HCT116 (cell line): Measurements from ENCODE around the gene ADGRD1. TPM values are rescaled to one million over a fixed set of nuclear protein-coding genes. Genes with fewer than 3 reads are reported as not detected.

Source experiments
- ATAC-seq: fragments of 200-7000 bp; cut with Tn5 transposase; 2 replicates; pipeline ENCODE4 v1.9.1; 2020; ENCODE audit warnings: mild to moderate bottlenecking, moderate library complexity
- BruUV-seq: library from RNA; stranded (reverse); fragments of 400-500 nt; replicated peaks from 2 replicates; lab custom pipeline; 2021; lab: Mats Ljungman, UMichigan
- CTCF ChIA-PET: fragments of 300-600 bp; sonication (Branson Sonifier 250); formaldehyde crosslinking; loops from one replicate; lab custom pipeline; 2021; ENCODE audit warnings: antibody characterized with exemption; lab: Charles Lee
- POLR2A ChIA-PET: fragments of 300-600, 350-600 bp; sonication (Branson Sonifier 250); formaldehyde crosslinking; loops from one replicate; lab custom pipeline; 2021; ENCODE audit warnings: antibody characterized with exemption; lab: Charles Lee
- RAD21 ChIA-PET, 2 experiments: fragments of 300-600 bp; sonication (Branson Sonifier 250); formaldehyde crosslinking; loops; one replicate each; lab custom pipeline; 2023; ENCODE audit warnings: low total read pairs in 2 of 2; ENCODE audit not compliant: uncharacterized antibody in 2 of 2, unreplicated experiment in 2 of 2, low non-redundant PET in 1 of 2; lab: Charles Lee
- DNase-seq: peaks from one replicate; pipeline ENCODE4 v3.0.0-alpha.2; 2010; ENCODE audit warnings: low read depth, low spot score
- H2AFZ ChIP-seq: fragments of 200-600 bp; shearing (Covaris generic), sonication (generic); 2 replicates; pipeline ENCODE4 v1.6.1; 2017; ENCODE audit warnings: low read depth, mixed run types, mixed read lengths, antibody characterized with exemption, low read length; ENCODE audit not compliant: poor library complexity, severe bottlenecking
- H3K27ac ChIP-seq: 2 replicates; pipeline ENCODE4 v1.5.1; 2012; ENCODE audit warnings: low read depth, low read length
- H3K27me3 ChIP-seq: fragments of 200-600 bp; sonication (generic); 2 replicates; pipeline ENCODE4 v1.6.1; 2016; ENCODE audit warnings: mixed run types, low read length, mixed read lengths; ENCODE audit not compliant: insufficient read depth
- H3K36me3 ChIP-seq, 2 experiments: fragments of 200-500 bp in 1 of 2; fragments of 200-600 bp in 1 of 2; sonication (Bioruptor generic) in 1 of 2; sonication (generic) in 1 of 2; 2 replicates each; pipeline versions ENCODE4 v1.5.1 to v1.6.1; 2014 to 2016; ENCODE audit warnings: low read length in 2 of 2, inconsistent platforms in 1 of 2, mixed read lengths in 1 of 2, mixed run types in 1 of 2; ENCODE audit not compliant: insufficient read depth in 2 of 2, control insufficient read depth in 1 of 2
- H3K4me1 ChIP-seq, 2 experiments: fragments of 200-600 bp in 1 of 2; sonication (generic) in 1 of 2; 2 replicates each; pipeline versions ENCODE4 v1.5.1 to v1.6.1; 2012 to 2017; ENCODE audit warnings: low read length in 2 of 2, inconsistent platforms in 1 of 2, mild to moderate bottlenecking in 1 of 2, mixed read lengths in 1 of 2, mixed run types in 1 of 2, moderate library complexity in 1 of 2; ENCODE audit not compliant: insufficient read depth in 2 of 2, control insufficient read depth in 1 of 2
- H3K4me2 ChIP-seq: fragments of 200-600 bp; sonication (generic); 2 replicates; pipeline ENCODE4 v1.6.1; 2017; ENCODE audit warnings: mixed run types, low read length, mixed read lengths
- H3K4me3 ChIP-seq, 2 experiments: fragments of 200-600 bp in 1 of 2; sonication (generic) in 1 of 2; replicated peaks in 1 of 2; 2 replicates each; pipeline ENCODE4 v1.5.1; 2011 to 2016; ENCODE audit warnings: low read length in 2 of 2, control low read depth in 1 of 2, low read depth in 1 of 2, mild to moderate bottlenecking in 1 of 2, mixed read lengths in 1 of 2, mixed run types in 1 of 2
- H3K79me2 ChIP-seq: fragments of 200-600 bp; sonication (generic); 2 replicates; pipeline ENCODE4 v1.6.1; 2017; ENCODE audit warnings: mild to moderate bottlenecking, mixed run types, low read length, moderate library complexity, mixed read lengths; ENCODE audit not compliant: insufficient read depth
- H3K9ac ChIP-seq: fragments of 200-600 bp; sonication (generic); 2 replicates; pipeline ENCODE4 v1.6.1; 2016; ENCODE audit warnings: low read length, mixed read lengths
- H3K9me2 ChIP-seq: fragments of 200-600 bp; sonication (generic), shearing (Covaris generic); 2 replicates; pipeline ENCODE4 v1.6.1; 2017; ENCODE audit warnings: mixed run types, mild to moderate bottlenecking, moderate library complexity; ENCODE audit not compliant: insufficient read depth
- H3K9me3 ChIP-seq, 2 experiments: fragments of 200-500 bp in 1 of 2; fragments of 200-600 bp in 1 of 2; sonication (Bioruptor generic) in 1 of 2; sonication (generic) in 1 of 2; 2 replicates each; pipeline ENCODE4 v1.6.1; 2014 to 2017; ENCODE audit warnings: low read length in 2 of 2, mixed read lengths in 2 of 2, inconsistent platforms in 1 of 2, low read depth in 1 of 2, mild to moderate bottlenecking in 1 of 2, mixed run types in 1 of 2, moderate library complexity in 1 of 2; ENCODE audit not compliant: control insufficient read depth in 1 of 2, insufficient read depth in 1 of 2
- H4K20me1 ChIP-seq: fragments of 200-600 bp; sonication (generic), shearing (Covaris generic); 2 replicates; pipeline ENCODE4 v1.6.1; 2017; ENCODE audit warnings: mixed run types, mild to moderate bottlenecking, moderate library complexity; ENCODE audit not compliant: insufficient read depth
- CEBPB ChIP-seq: IDR thresholded peaks from 2 replicates; pipeline ENCODE4 v1.6.1; 2012; ENCODE audit warnings: low read depth
- ELF1 ChIP-seq: IDR thresholded peaks from 2 replicates; pipeline ENCODE4 v1.6.1; 2012; ENCODE audit warnings: low read depth, borderline replicate concordance
- FOSL1 ChIP-seq: IDR thresholded peaks from 2 replicates; pipeline ENCODE4 v1.6.1; 2012; ENCODE audit warnings: low read depth
- RAD21 ChIP-seq: IDR thresholded peaks from 2 replicates; pipeline ENCODE4 v1.6.1; 2012; ENCODE audit warnings: low read depth, mild to moderate bottlenecking
- SIN3A ChIP-seq: IDR thresholded peaks from 2 replicates; pipeline ENCODE4 v1.6.1; 2012; ENCODE audit warnings: low read depth
- SRF ChIP-seq: IDR thresholded peaks from 2 replicates; pipeline ENCODE4 v1.6.1; 2012; ENCODE audit warnings: low read depth
- TCF7L2 ChIP-seq: IDR thresholded peaks from 2 replicates; pipeline ENCODE4 v1.7.0; 2011; ENCODE audit warnings: borderline replicate concordance, inconsistent platforms; ENCODE audit not compliant: insufficient read depth, insufficient read length; ENCODE audit errors: extremely low read depth
- intact Hi-C: fragments of 100-400 bp; cut with micrococcal nuclease; formaldehyde crosslinking; loops from 2 replicates; pipeline ENCODE4 v1.10.0; 2022
- total RNA-seq: library from RNA; stranded (reverse); gene quantifications from one replicate; pipeline ENCODE4 v1.2.1, GENCODE V29; 2021; ENCODE audit not compliant: unreplicated experiment
- TF ChIP-seq, protein P1 (sequence below): IDR thresholded peaks from 2 replicates; pipeline ENCODE4 v1.6.1; 2012
- TF ChIP-seq, protein P2 (sequence below): IDR thresholded peaks from 2 replicates; pipeline ENCODE4 v1.6.1; 2012
- TF ChIP-seq, protein P3 (sequence below), 3 experiments: fragments of 200-600 bp in 1 of 3; sonication (generic) in 1 of 3; IDR thresholded peaks in 2 of 3; conservative IDR thresholded peaks in 1 of 3; 2 replicates each; pipeline ENCODE4 v1.5.1; 2012 to 2017; ENCODE audit warnings: low read depth in 2 of 3, low read length in 2 of 3, antibody characterized with exemption in 1 of 3, borderline replicate concordance in 1 of 3, control low read depth in 1 of 3, mild to moderate bottlenecking in 1 of 3, mixed read lengths in 1 of 3, mixed run types in 1 of 3, moderate library complexity in 1 of 3; ENCODE audit not compliant: insufficient read depth in 1 of 3

ADGRD1 gene
- total RNA-seq, 1 experiment from 2014 or later, result 0.44 TPM

DNA sequence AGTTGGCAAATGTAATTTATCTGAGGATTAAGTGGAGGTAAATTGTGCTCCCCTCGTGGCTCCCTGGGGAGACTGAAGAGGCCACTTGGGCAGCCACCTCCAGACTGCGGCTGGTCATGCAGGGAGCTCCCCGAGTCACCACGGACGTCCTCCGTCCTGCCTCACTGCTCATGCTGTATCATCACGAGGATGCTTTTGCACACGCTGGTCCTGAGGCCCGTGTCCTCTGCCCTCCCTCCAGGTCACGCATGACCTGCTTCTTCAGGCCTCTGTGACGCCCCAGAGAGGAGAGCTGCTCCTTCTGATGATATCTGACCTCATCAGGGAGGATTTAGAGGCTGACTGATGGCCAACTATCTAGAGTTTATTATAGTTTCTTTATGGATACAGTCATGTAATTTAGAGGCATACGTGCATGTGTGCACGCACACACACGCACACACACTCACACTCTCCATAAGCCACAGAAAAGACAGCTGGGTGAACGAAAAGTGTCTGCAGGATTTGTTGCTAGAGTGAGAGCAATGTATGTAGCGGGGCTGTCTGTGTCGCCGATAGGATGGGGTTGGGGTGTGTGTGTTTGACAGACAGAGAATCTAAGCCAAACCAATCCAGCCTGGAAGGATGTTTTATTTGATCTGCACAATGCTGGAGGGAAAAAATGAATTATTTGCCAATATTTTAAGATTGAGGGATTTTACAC is 160.0 kb downstream of the ADGRD1 start:
- Histone ChIP-seq H3K9me2 (no peaks in the 10 kb centered on the region), H3K27ac (no peak overlapping the region), H3K27me3 (no peaks in the 10 kb centered on the region), H3K9me3 (no peaks in the 10 kb centered on the region), H4K20me1 (no peaks in the 10 kb centered on the region), H2AFZ (no peak overlapping the region), H3K4me2 (no peak overlapping the region), H3K36me3 (no peaks in the 10 kb centered on the region), H3K79me2 (no peaks in the 10 kb centered on the region), H3K9ac (no peak overlapping the region), H3K4me1 (peaks cover 0 to 11% of the 10 kb centered on the region in 2 experiments; a peak in 2 of 4 replicates), H3K4me3 (no peak overlapping the region)
- ChIA-PET RAD21 (interaction anchor here in 1 of 2 experiments (0.9 kb wide), 1 partner anchor 18 kb away, joined by 3 read pairs; no protein-coding TSS in a partner anchor), CTCF (interaction anchor here (1.2 to 4.1 kb wide), 4 partner anchors 9 to 341 kb away, joined by 4 to 21 read pairs (median 5); no protein-coding TSS in a partner anchor), POLR2A (interaction anchor here (1.3 kb wide), 1 partner anchor 341 kb away, joined by 3 read pairs; no protein-coding TSS in a partner anchor)
- intact Hi-C loops, result no loop called here
- TF ChIP-seq SRF, result no peak
- TF ChIP-seq, protein P1, sequence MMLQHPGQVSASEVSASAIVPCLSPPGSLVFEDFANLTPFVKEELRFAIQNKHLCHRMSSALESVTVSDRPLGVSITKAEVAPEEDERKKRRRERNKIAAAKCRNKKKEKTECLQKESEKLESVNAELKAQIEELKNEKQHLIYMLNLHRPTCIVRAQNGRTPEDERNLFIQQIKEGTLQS, result no peak
- TF ChIP-seq SIN3A, result no peak
- TF ChIP-seq, protein P2, sequence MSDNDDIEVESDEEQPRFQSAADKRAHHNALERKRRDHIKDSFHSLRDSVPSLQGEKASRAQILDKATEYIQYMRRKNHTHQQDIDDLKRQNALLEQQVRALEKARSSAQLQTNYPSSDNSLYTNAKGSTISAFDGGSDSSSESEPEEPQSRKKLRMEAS, result no peak
- no peak for TF ChIP-seq CEBPB
- no TSS peak for BruUV-seq
- DNase-seq, result no peak
- no peak for ATAC-seq

DNA sequence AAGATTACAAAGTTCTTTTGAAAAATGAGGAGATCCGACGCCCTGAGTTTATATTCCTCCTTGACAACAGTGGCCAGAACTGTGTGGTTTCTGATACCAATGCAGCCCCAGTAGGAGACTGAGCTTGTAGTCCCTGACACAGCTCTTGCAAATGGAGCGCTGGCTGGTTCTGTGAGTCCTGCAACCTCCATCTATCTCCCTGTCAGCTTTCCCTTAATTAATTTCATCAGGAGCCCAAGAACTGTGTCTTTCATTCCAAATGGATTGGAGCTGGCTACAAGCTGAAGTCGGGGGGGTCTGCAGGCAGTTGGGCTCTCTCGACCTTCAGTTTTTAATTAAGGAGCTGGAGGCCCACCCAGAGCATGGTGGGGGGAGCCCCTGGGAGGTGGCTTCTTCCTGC is 160.6 kb downstream of the ADGRD1 start:
- H3K27ac ChIP-seq, result no peak overlapping the region
- H2AFZ ChIP-seq, result no peak overlapping the region
- DNase-seq, result no peak
- H3K9me2 ChIP-seq, result no peaks in the 10 kb centered on the region
- no TSS peak for BruUV-seq
- ChIA-PET POLR2A (no interaction called here), RAD21 (no interaction called here)
- no peak overlapping the region for H3K4me3 ChIP-seq
- no peaks in the 10 kb centered on the region for H3K27me3 ChIP-seq
- H3K4me1 ChIP-seq, result peaks cover 0 to 11% of the 10 kb centered on the region in 2 experiments; a peak in 2 of 4 replicates
- H3K9me3 ChIP-seq, result no peaks in the 10 kb centered on the region
- no peaks in the 10 kb centered on the region for H3K36me3 ChIP-seq
- H3K4me2 ChIP-seq, result no peak overlapping the region
- intact Hi-C loops, result no loop called here
- TF ChIP-seq, protein P1, result no peak
- TF ChIP-seq TCF7L2, result no peak
- TF ChIP-seq, protein P3, sequence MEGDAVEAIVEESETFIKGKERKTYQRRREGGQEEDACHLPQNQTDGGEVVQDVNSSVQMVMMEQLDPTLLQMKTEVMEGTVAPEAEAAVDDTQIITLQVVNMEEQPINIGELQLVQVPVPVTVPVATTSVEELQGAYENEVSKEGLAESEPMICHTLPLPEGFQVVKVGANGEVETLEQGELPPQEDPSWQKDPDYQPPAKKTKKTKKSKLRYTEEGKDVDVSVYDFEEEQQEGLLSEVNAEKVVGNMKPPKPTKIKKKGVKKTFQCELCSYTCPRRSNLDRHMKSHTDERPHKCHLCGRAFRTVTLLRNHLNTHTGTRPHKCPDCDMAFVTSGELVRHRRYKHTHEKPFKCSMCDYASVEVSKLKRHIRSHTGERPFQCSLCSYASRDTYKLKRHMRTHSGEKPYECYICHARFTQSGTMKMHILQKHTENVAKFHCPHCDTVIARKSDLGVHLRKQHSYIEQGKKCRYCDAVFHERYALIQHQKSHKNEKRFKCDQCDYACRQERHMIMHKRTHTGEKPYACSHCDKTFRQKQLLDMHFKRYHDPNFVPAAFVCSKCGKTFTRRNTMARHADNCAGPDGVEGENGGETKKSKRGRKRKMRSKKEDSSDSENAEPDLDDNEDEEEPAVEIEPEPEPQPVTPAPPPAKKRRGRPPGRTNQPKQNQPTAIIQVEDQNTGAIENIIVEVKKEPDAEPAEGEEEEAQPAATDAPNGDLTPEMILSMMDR (IDR thresholded peaks at IDR 0.05 in 2 of 3, conservative IDR thresholded peaks at IDR 0.05 in 1 of 3; ENCODE audit: borderline replicate concordance in 1 of 3, insufficient read depth in 1 of 3, low read depth in 2 of 3, low read length in 2 of 3), result no peak
- no peak for TF ChIP-seq FOSL1
- no peak for TF ChIP-seq ELF1
- no peak for TF ChIP-seq RAD21
- TF ChIP-seq CEBPB, result no peak
- TF ChIP-seq, all 23 proteins: peak for 0
- ATAC-seq, result no peak
- Histone ChIP-seq H3K9ac (no peak overlapping the region), H4K20me1 (no peaks in the 10 kb centered on the region), H3K79me2 (no peaks in the 10 kb centered on the region)
- CTCF ChIA-PET, result interaction anchor here (1.2 to 4.1 kb wide), 2 partner anchors 10 to 340 kb away, joined by 4 to 21 read pairs; no protein-coding TSS in a partner anchor
